Bronchial epithelial cell (primary cell): ENCODE data around the gene ITPR2. TPM values are rescaled to one million over a fixed set of nuclear protein-coding genes. Genes with fewer than 3 reads are reported as not detected.

ENCODE experiments used
- DNase-seq: peaks from one replicate; pipeline ENCODE4 v3.0.0-alpha.2; 2010; ENCODE audit warnings: low read depth
- FAIRE-seq: peaks from 2 replicates; lab custom pipeline; 2011; peaks lifted over from hg19 to GRCh38; lab: Jason Lieb, UNC
- H3K27me3 ChIP-seq: 2 replicates; pipeline ENCODE4 v1.5.1; 2011; ENCODE audit warnings: low read length; ENCODE audit not compliant: control insufficient read depth, insufficient read depth
- H3K36me3 ChIP-seq: 2 replicates; pipeline ENCODE4 v1.5.1; 2011; ENCODE audit warnings: low read length; ENCODE audit not compliant: control insufficient read depth, insufficient read depth
- H3K4me3 ChIP-seq: 2 replicates; pipeline ENCODE4 v1.5.1; 2011; ENCODE audit warnings: mild to moderate bottlenecking, low read depth, low read length, control low read depth
- CTCF ChIP-seq: IDR thresholded peaks from 2 replicates; pipeline ENCODE4 v1.5.1; 2011; ENCODE audit warnings: mild to moderate bottlenecking, moderate library complexity, low read length, control low read depth, inconsistent platforms; ENCODE audit not compliant: insufficient read depth, severe bottlenecking
- total RNA-seq: library from RNA; depleted of rRNA; stranded (reverse); fragments of >200 nt; gene quantifications from 2 replicates; pipeline ENCODE4 v1.2.1, GENCODE V29; 2014

Gene ITPR2
- total RNA-seq, 1 donor from 2014 or later: 5.8 TPM

GRCh38 chr12:26806556-26806955 is 26.4 kb downstream of the ITPR2 start:
- DNase-seq (no peak), FAIRE-seq (no peak)
- TF ChIP-seq CTCF: no peak

GRCh38 chr12:26805401-26805971 is 27.5 kb downstream of the ITPR2 start:
- no peak overlapping the region for H3K4me3 ChIP-seq
- H3K27me3 ChIP-seq: no peaks in the 10 kb centered on the region
- FAIRE-seq (no peak), DNase-seq (no peak)
- TF ChIP-seq CTCF: no peak
- H3K36me3 ChIP-seq: no peaks in the 10 kb centered on the region

More at GRCh38 chr12:26806556-26806955, 26.4 kb downstream of the ITPR2 start:
- Histone ChIP-seq H3K36me3 (no peaks in the 10 kb centered on the region), H3K27me3 (no peaks in the 10 kb centered on the region), H3K4me3 (no peak overlapping the region)

- H3K27me3 ChIP-seq: no peaks in the 10 kb centered on the region
- H3K4me3 ChIP-seq: no peak overlapping the region
- DNase-seq: peak; percentile 56
- no peaks in the 10 kb centered on the region for H3K36me3 ChIP-seq
- FAIRE-seq: no peak
- TF ChIP-seq CTCF: no peak
These were observed 29.4 kb downstream of the ITPR2 start for GRCh38 chr12:26803552-26803951.

- no peaks in the 10 kb centered on the region for H3K36me3 ChIP-seq
- no peaks in the 10 kb centered on the region for H3K27me3 ChIP-seq
- FAIRE-seq (no peak), DNase-seq (no peak)
- TF ChIP-seq CTCF: no peak
- H3K4me3 ChIP-seq: no peak overlapping the region
These were observed 31.5 kb downstream of the ITPR2 start for GRCh38 chr12:26801486-26801885.

GRCh38 chr12:26800858-26801257 is 32.1 kb downstream of the ITPR2 start:
- H3K27me3 ChIP-seq: no peaks in the 10 kb centered on the region
- H3K36me3 ChIP-seq: no peaks in the 10 kb centered on the region
- no peak for FAIRE-seq
- TF ChIP-seq CTCF: no peak
- no peak overlapping the region for H3K4me3 ChIP-seq
- DNase-seq: no peak

- Histone ChIP-seq H3K4me3 (no peak overlapping the region), H3K27me3 (no peaks in the 10 kb centered on the region), H3K36me3 (no peaks in the 10 kb centered on the region)
- no peak for DNase-seq
- FAIRE-seq: no peak
- TF ChIP-seq CTCF: no peak
These were observed 32.6 kb downstream of the ITPR2 start for GRCh38 chr12:26800347-26800746.
